Gastroesophageal sphincter (tissue), 4 donors: ENCODE data around the gene SSTR3. TPM values are rescaled to one million over a fixed set of nuclear protein-coding genes. Genes with fewer than 3 reads are reported as not detected.
A peak's percentile ranks its signal among the peaks of the same experiment; 100 is the strongest.

Experiments used
- ATAC-seq: fragments of 150-250 bp; one replicate; pipeline ENCODE4 v1.9.1; 2016; ENCODE audit warnings: mild to moderate bottlenecking, moderate library complexity
- H3K27ac ChIP-seq, 4 donors: fragments of 200-600 bp; sonication (generic) in 3 of 4; 1 replicate in 3 of 4; 2 replicates in 1 of 4; pipeline ENCODE4 v1.5.1; 2016 to 2019
- H3K27me3 ChIP-seq: fragments of 200-600 bp; sonication (generic); one replicate; pipeline ENCODE4 v1.5.1; 2019
- H3K36me3 ChIP-seq, 2 donors: fragments of 200-600 bp; sonication (generic); one replicate each; pipeline ENCODE4 v1.5.1; 2019; ENCODE audit warnings: control low read depth in 1 of 2
- H3K4me1 ChIP-seq, 3 donors: fragments of 200-600 bp; sonication (generic); 1 replicate in 2 of 3; 2 replicates in 1 of 3; pipeline ENCODE4 v1.5.1; 2016 to 2019; ENCODE audit warnings: control low read depth in 2 of 3
- H3K4me3 ChIP-seq, 2 donors: fragments of 200-600 bp; sonication (generic); one replicate each; pipeline ENCODE4 v1.5.1; 2019; ENCODE audit warnings: mild to moderate bottlenecking in 1 of 2, moderate library complexity in 1 of 2
- H3K9me3 ChIP-seq, 3 donors: fragments of 200-600 bp; sonication (generic); one replicate each; pipeline ENCODE4 v1.5.1; 2017 to 2019; ENCODE audit warnings: control low read depth in 2 of 3
- CTCF ChIP-seq, 4 experiments: fragments of 200-600 bp in 2 of 4; fragments of 450-650 bp in 2 of 4; sonication (generic) in 1 of 4; IDR thresholded peaks; one replicate each; pipeline ENCODE4 v1.5.1; 2017 to 2019; ENCODE audit warnings: antibody characterized with exemption in 4 of 4, mild to moderate bottlenecking in 2 of 4, moderate library complexity in 2 of 4
- EP300 ChIP-seq: sonication (generic); formaldehyde crosslinking; IDR thresholded peaks from one replicate; pipeline ENCODE4 v1.6.1; 2017; ENCODE audit warnings: antibody characterized with exemption, mild to moderate bottlenecking
- POLR2A ChIP-seq, 2 donors: fragments of 450-650 bp; IDR thresholded peaks; one replicate each; pipeline ENCODE4 v1.6.1; 2017; ENCODE audit warnings: antibody characterized with exemption in 2 of 2, mild to moderate bottlenecking in 2 of 2, moderate library complexity in 1 of 2
- POLR2AphosphoS5 ChIP-seq: sonication (generic); formaldehyde crosslinking; IDR thresholded peaks from one replicate; pipeline ENCODE4 v1.6.1; 2017; ENCODE audit warnings: antibody characterized with exemption
- WGBS, 2 donors: methylation state at CpG; one replicate each; pipeline ENCODE4 v1.1.5; 2018; ENCODE audit warnings: low coverage in 1 of 2; 5-methylcytosine and 5-hydroxymethylcytosine counted together
- total RNA-seq, 4 donors: library from RNA; depleted of rRNA; stranded (reverse); fragments of >200 nt; gene quantifications; one replicate each; pipeline ENCODE4 v1.1.0, GENCODE V29; 2016

Gene SSTR3
- total RNA-seq, 4 donors from 2014 or later, result not detected

GRCh38 chr22:37232140-37232998 is 20.1 kb upstream of the SSTR3 start:
- 53 to 77% methylated on average over 2 to 3 of the region's 15 CpGs for WGBS, 2 donors
- Histone ChIP-seq H3K27ac (no peak overlapping the region), H3K4me1 (peaks cover 0 to 18% (median 0%) of the 10 kb centered on the region in 3 donors), H3K36me3 (no peaks in the 10 kb centered on the region), H3K9me3 (no peaks in the 10 kb centered on the region), H3K4me3 (no peak overlapping the region), H3K27me3 (peaks cover 76% of the 10 kb centered on the region)
- TF ChIP-seq POLR2AphosphoS5 (no peak), CTCF (IDR thresholded peaks at IDR 0.05) (no peak), POLR2A (IDR thresholded peaks at IDR 0.05) (no peak), EP300 (no peak)
- no peak for ATAC-seq

- peaks cover 0 to 18% (median 0%) of the 10 kb centered on the region in 3 donors for H3K4me1 ChIP-seq
- no peaks in the 10 kb centered on the region for H3K36me3 ChIP-seq
- ATAC-seq, result no peak
- H3K9me3 ChIP-seq, result no peaks in the 10 kb centered on the region
- H3K27me3 ChIP-seq, result peaks cover 69% of the 10 kb centered on the region
- TF ChIP-seq CTCF (IDR thresholded peaks at IDR 0.05), result no peak
- no peak for TF ChIP-seq POLR2A (IDR thresholded peaks at IDR 0.05)
- no peak for TF ChIP-seq EP300
- no peak for TF ChIP-seq POLR2AphosphoS5
- H3K27ac ChIP-seq, result no peak overlapping the region
- H3K4me3 ChIP-seq, result no peak overlapping the region
- WGBS, 2 donors, result 72 to 74% methylated on average over 10 to 12 of the region's 21 CpGs
Observed at GRCh38 chr22:37231406-37232139, 19.3 kb upstream of the SSTR3 start.

GRCh38 chr22:37230673-37231405 is 18.6 kb upstream of the SSTR3 start:
- no peak for ATAC-seq
- Histone ChIP-seq H3K27me3 (peaks cover 62% of the 10 kb centered on the region), H3K36me3 (no peaks in the 10 kb centered on the region), H3K4me3 (no peak overlapping the region), H3K9me3 (no peaks in the 10 kb centered on the region), H3K4me1 (peaks cover 0 to 18% (median 0%) of the 10 kb centered on the region in 3 donors), H3K27ac (no peak overlapping the region)
- WGBS, 2 donors, result 63 to 85% methylated on average over 2 to 3 of the region's 14 CpGs
- TF ChIP-seq CTCF (IDR thresholded peaks at IDR 0.05) (no peak), POLR2AphosphoS5 (no peak), EP300 (no peak), POLR2A (IDR thresholded peaks at IDR 0.05) (no peak)

GRCh38 chr22:37229805-37230672 is 17.8 kb upstream of the SSTR3 start:
- ATAC-seq, result no peak
- Histone ChIP-seq H3K27ac (peak overlapping the region in 1 of 4 donors; percentile 17), H3K9me3 (no peaks in the 10 kb centered on the region), H3K4me3 (no peak overlapping the region), H3K27me3 (peaks cover 54% of the 10 kb centered on the region), H3K4me1 (peaks cover 0 to 18% (median 0%) of the 10 kb centered on the region in 3 donors), H3K36me3 (no peaks in the 10 kb centered on the region)
- TF ChIP-seq POLR2AphosphoS5 (no peak), POLR2A (IDR thresholded peaks at IDR 0.05) (no peak), EP300 (no peak), CTCF (IDR thresholded peaks at IDR 0.05) (no peak)
- 33% methylated on average over 1 of the region's 8 CpGs; no CpG with 5 or more reads in 1 of the 2 donors for WGBS, 2 donors
